Lower leg skin (tissue), 4 donors: ENCODE data around the gene ITPKB. TPM values are rescaled to one million over a fixed set of nuclear protein-coding genes. Genes with fewer than 3 reads are reported as not detected.
"Not testable (repeated sequence)": the region's sequence is repeated elsewhere in the genome, so short reads cannot be mapped to it uniquely, and the experiment has no call there.

Experiments
- DNase-seq, 2 donors: peaks; one replicate each; pipeline ENCODE4 v3.0.0-alpha.2; 2019; ENCODE audit warnings: low spot score in 2 of 2
- H3K4me3 ChIP-seq: fragments of 200-600 bp; sonication (generic); 2 replicates; pipeline ENCODE4 v1.5.1; 2017; ENCODE audit warnings: mild to moderate bottlenecking, low read depth; ENCODE audit not compliant: poor library complexity, severe bottlenecking
- CTCF ChIP-seq, 3 donors: fragments of 450-650 bp; IDR thresholded peaks; one replicate each; pipeline ENCODE4 v1.5.1; 2016; ENCODE audit warnings: antibody characterized with exemption in 3 of 3, mild to moderate bottlenecking in 3 of 3, moderate library complexity in 2 of 3
- POLR2A ChIP-seq, 2 donors: fragments of 450-650 bp; IDR thresholded peaks; one replicate each; pipeline ENCODE4 v1.6.1; 2016 to 2017; ENCODE audit warnings: antibody characterized with exemption in 2 of 2, mild to moderate bottlenecking in 1 of 2, moderate library complexity in 1 of 2
- WGBS, 2 donors: methylation state at CpG; one replicate each; pipeline ENCODE4 v1.1.5; 2018; 5-methylcytosine and 5-hydroxymethylcytosine counted together
- intact Hi-C: fragments of 100-400 bp; cut with DNase I; formaldehyde crosslinking; loops from one replicate; pipeline ENCODE4 v1.15.0; 2023; ENCODE audit warnings: low total_unique reads
- total RNA-seq, 4 donors: library from RNA; depleted of rRNA; stranded (reverse); fragments of >200 nt; gene quantifications; one replicate each; pipeline ENCODE4 v1.1.0, GENCODE V29; 2016

Gene ITPKB
- total RNA-seq, 4 donors from 2014 or later: 39.3 to 57.2 (median 44.1) TPM

- intact Hi-C loops: no loop called here
- H3K4me3 ChIP-seq: no peak overlapping the region
- DNase-seq: no peak
- TF ChIP-seq POLR2A (IDR thresholded peaks at IDR 0.05) (no peak), CTCF (IDR thresholded peaks at IDR 0.05) (no peak)
- WGBS, 2 donors: 79 to 84% methylated on average over 6 of the region's 6 CpGs
Measured at GRCh38 chr1:226728448-226728847, 10.6 kb downstream of the ITPKB start.

GRCh38 chr1:226725897-226726267 is 13.2 kb downstream of the ITPKB start:
- no peak for DNase-seq
- WGBS, 2 donors: 83 to 85% methylated on average over 4 of the region's 4 CpGs
- TF ChIP-seq POLR2A (IDR thresholded peaks at IDR 0.05) (no peak), CTCF (IDR thresholded peaks at IDR 0.05) (no peak)
- H3K4me3 ChIP-seq: no peak overlapping the region
- intact Hi-C loops: no loop called here

GRCh38 chr1:226723657-226724532 is 15.2 kb downstream of the ITPKB start:
- DNase-seq: no peak
- TF ChIP-seq POLR2A (IDR thresholded peaks at IDR 0.05): no peak
- no peak for TF ChIP-seq CTCF (IDR thresholded peaks at IDR 0.05)
- no peak overlapping the region for H3K4me3 ChIP-seq
- 58 to 61% methylated on average over 13 of the region's 13 CpGs for WGBS, 2 donors
- intact Hi-C loops: no loop called here

GRCh38 chr1:226722901-226723656 is 16.0 kb downstream of the ITPKB start:
- intact Hi-C loops: no loop called here
- H3K4me3 ChIP-seq: no peak overlapping the region
- 70 to 79% methylated on average over 14 of the region's 14 CpGs for whole genome bisulfite sequencing, 2 donors
- no peak for DNase-seq
- TF ChIP-seq POLR2A (IDR thresholded peaks at IDR 0.05) (no peak), CTCF (IDR thresholded peaks at IDR 0.05) (no peak)

- intact Hi-C loops: no loop called here
- no peak overlapping the region for H3K4me3 ChIP-seq
- DNase-seq: no peak
- 84% methylated on average over 11 of the region's 11 CpGs for WGBS, 2 donors
- no peak for TF ChIP-seq POLR2A (IDR thresholded peaks at IDR 0.05)
- no peak for TF ChIP-seq CTCF (IDR thresholded peaks at IDR 0.05)
Measured at GRCh38 chr1:226722240-226722900, 16.7 kb downstream of the ITPKB start.

- intact Hi-C loops, DNase-seq, H3K4me3 ChIP-seq: not testable (repeated sequence)
- 91 to 95% methylated on average over 13 of the region's 13 CpGs for WGBS, 2 donors
Measured at GRCh38 chr1:226720574-226720973, 18.5 kb downstream of the ITPKB start.
